CD4-positive, alpha-beta T cell treated with Interleukin-21 for 1 hour (primary cell): ENCODE measurements around the gene NRL.
A peak's percentile ranks its signal among the peaks of the same experiment; 100 is the strongest.

Experiments
- DNase-seq: peaks from one replicate; pipeline ENCODE4 v3.0.0-alpha.2; 2020

Gene NRL

DNA sequence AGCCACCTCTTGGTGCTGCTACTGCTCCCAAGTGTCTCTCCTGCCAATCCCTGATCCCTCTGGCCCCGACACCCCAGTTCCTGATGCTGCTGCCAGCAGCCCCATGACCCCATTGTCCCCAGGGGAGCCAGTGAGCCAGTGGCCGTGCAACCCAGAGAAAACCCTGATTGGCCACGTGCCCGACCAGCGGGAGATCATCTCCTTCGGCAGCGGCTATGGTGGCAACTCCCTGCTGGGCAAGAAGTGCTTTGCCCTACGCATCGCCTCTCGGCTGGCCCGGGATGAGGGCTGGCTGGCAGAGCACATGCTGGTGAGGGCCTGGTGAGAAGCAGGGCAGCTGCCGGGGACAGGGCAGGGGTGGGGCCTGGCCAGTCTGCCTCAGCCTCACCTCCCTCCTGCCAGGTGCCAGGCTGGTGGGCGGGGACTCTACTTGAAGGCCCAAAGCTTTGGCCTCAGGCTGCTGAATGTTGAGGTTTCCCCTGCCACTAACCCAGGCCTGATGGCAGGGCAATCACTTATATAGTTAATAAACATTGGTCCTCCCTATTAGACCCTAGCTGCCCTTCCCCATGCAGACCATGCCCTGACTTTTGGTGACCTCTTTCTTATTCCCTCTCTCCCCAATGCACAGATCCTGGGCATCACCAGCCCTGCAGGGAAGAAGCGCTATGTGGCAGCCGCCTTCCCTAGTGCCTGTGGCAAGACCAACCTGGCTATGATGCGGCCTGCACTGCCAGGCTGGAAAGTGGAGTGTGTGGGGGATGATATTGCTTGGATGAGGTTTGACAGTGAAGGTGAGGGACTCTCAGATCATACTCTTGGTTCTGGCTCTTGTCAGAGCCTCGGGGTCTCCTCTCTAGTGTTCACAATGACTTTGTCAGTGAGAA is 15.6 kb downstream of the NRL start:
- DNase-seq = no peak

DNA sequence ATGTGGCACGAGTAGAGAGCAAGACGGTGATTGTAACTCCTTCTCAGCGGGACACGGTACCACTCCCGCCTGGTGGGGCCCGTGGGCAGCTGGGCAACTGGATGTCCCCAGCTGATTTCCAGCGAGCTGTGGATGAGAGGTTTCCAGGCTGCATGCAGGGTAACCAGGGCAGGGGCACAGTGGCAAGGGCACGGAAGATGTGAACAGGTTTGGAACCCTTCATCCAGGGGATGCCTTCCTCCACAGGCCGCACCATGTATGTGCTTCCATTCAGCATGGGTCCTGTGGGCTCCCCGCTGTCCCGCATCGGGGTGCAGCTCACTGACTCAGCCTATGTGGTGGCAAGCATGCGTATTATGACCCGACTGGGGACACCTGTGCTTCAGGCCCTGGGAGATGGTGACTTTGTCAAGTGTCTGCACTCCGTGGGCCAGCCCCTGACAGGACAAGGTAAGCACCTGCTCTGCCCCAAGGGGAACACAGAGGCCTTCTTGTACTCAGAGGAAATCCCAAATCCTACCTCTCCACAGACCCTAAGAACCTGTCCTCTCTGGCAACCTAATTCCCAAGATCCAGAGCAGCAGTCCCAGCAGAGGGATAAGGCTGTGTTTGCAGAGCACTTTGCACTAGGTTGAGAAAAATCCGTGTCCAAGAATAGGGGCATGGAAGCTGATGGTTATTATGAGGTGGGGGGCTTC is 16.4 kb downstream of the NRL start:
- no peak for DNase-seq

DNA sequence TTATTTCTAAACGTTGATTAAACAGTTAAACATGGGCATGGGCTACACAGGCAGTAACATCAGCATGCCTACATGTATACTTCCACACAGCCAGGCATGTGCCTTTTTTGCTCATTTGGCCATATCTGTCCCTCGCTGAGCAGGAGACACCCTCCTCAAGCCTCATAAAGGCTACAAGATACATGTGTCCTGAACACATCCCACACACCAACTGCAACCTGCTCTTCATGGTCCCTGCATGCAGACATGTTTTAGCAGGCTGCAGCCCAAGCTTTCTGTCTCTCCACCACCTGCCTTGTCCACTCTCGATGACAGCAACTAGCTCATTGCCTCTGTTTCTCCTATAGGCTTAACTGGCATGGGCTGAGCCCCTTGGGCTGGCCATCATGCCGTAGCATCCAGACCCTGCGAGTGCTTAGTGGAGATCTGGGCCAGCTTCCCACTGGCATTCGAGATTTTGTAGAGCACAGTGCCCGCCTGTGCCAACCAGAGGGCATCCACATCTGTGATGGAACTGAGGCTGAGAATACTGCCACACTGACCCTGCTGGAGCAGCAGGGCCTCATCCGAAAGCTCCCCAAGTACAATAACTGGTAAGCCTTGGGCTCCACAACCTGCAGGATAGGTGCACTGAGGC is 18.1 kb downstream of the NRL start:
- DNase-seq = no peak

DNA sequence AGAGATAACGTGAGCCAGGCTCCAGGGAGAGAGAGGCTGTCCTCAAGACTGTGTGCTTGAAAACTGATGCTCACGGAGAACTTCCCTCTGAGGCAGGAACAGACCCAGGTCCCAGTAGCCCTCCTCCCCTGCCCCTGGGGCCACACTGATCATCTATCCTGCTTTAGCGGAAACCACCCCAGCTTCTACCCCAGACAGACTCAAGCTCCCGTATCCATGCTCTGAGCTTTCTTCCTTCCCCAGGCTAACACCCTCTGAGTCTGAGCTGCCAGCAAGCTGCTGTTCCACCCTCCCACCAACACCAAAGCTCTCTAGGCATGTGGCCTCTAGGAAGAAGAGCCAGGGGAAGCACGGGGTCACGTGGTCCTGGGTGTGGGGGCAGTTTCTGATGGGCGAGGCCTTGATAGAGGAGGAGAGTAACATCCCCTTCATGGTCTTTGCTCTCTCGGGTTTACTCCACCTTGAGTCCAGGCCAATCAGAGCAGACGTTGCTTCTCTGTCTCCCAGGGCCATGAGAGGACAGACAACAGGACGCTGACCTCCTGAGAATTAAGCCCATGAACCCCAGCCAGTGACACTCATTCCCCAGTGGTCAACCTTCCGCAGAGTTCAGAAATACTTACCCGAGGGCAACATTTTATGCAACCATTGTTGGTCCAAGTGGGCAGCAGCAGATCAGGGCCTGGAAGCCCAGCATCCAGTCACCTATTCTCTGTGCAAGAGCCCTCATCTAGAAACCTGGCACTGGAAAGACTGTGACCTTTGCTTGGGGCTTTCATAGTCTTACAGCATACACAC is 19.3 kb downstream of the NRL start:
- DNase-seq = peak; percentile 46

DNA sequence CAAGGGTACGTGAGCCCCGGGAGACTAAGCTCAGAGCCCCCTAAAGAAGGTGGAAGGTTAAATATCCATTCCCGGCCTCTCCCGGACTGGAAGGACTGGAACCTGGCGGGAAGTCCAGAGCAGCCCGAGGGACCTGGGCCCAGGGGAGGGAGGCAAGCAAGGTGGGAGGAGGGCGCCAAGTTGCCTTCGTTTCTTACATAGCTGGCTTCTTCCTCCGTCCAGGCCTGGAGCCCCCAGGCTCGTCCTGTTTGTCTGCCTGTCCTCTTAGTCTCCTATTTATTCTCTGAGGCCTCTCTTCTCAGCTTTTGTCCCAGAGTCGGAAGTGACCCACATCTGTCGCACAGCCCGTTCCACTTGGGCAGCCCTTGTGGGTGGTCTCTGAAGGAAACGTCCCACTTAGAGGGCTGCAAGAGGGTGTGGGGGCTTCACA is 19.9 kb downstream of the NRL start:
- DNase-seq = peak; percentile 9

DNA sequence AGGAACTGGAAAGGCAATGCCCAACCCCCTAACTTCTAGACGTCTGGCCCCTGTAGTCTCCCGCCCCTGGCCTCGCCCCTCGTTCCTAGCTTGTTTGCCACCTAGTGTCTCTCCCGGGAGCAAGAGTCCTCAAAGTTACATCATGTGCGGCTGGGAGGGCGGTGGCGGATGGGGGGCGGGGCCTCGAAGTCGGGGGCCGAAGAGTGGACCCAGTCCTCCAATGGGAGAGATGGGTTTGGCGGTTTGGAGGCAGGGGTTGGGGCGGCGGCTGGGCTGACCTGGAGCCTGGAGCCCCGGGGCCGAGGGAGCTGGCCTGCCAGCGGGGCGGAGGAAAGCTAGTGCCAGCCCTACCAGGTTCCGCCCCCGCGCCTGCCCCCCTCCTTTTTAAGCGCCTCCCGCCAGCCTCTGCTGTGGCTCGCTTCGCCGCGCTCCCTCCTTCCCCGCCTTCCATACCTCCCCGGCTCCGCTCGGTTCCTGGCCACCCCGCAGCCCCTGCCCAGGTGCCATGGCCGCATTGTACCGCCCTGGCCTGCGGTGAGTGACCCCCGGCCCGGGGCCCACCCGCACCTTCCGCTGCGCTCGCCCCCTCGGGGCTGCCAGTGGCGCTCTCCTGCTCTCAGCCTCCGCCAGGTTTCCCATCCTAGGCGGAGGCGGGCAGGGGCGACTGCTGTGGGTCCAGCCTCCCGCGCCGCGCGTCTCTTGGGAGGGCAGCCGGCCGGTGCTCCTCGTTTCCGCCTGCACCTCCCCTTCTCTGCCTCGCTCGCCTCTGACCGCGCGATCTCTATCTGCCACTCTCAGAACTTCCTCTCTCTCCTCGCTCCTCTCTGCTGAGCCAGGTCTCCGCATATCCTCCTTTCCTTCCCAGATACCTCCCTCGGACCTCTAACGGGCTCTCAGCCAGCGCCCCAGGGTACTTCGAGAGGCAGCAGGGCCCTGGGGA is 20.6 kb downstream of the NRL start, which contains the start of gene PCK2:
Gene PCK2, plus strand, starts transcription at position 411 of the 940 bp plus-strand sequence. Its CDS starts 95 bp downstream, at position 506.
- DNase-seq = peak; percentile 73

DNA sequence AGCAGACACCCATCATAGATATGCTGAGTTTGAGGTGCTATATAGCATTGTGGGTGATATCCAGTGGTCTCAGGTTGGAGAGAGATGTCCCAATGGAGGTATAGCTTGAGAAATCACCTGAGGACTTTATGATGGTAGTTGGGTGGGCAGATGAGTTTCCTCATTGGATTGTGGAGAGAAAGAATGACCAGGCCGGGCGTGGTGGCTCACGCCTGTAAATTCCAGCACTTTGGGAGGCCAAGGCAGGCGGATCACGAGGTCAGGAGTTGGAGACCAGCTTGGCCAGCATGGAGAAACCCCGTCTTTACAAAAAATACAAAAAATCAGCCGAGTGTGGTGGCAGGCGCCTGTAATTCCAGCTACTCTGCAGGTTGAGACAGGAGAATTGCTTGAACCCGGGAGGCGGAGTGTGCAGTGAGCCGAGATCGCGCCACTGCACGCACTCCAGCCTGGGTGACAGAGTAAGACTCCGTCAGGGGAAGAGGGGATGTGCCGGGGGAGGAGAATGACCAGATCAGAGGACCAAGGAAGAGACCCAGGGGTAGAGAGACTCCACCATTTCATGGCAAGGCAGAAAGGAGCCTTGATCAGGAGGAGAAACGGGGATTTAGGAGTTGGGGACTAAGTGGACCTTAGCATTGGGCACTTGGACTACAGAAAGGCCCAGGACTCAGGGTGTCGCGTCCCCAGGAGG is 21.4 kb downstream of the NRL start:
- no peak for DNase-seq

DNA sequence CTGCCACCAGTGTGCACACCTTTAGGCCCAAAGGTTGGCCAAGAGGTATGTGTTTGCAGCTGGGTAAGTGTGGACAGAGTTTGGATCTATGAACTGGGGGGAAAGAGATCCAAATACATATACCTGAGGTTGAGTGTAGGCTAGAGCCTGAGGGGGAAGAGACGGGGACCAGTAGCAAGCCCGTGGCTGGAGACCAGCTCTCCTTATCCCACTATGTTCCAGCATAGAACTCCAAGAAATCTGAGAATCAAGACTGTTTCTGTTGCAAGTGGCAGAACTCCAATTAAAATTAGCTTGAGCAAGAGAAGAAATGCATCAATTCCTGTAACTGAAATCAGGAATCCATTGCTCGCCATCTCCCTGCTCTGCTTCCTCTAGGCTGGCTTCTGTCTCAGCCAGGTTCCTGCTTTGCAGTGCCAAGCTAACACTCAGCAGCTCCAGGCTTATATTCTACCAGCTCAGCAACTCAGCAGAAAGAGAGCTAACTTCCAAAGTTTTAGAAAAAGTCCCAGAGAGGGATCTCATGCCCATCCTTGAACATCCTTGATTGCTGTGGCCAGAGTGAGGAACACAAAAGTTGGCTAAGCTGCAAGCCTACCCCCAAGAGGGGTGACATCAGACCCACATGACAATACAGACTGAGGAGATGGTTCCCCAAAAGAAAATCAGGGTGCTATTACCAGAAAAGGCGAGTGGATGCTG is 22.1 kb downstream of the NRL start:
- no peak for DNase-seq

DNA sequence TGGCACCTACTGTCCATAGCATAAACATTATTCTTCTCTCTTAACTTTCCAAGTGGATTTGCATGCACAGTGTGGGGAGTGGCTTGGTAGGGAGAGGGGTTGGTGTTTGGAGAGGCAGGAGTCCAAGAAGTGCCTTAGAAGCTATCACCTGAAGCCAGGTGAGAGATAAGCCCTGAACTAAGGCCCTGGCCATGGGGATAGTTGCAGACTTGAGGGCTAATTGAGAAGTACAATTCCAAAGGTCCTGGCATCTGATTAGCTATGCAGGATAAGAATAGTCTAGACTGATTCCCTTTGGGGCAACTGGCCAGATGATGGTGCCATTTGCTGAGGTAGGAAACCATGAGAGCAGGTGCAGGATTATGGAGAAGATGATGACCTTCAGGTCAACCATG is 22.6 kb downstream of the NRL start:
- no peak for DNase-seq

DNA sequence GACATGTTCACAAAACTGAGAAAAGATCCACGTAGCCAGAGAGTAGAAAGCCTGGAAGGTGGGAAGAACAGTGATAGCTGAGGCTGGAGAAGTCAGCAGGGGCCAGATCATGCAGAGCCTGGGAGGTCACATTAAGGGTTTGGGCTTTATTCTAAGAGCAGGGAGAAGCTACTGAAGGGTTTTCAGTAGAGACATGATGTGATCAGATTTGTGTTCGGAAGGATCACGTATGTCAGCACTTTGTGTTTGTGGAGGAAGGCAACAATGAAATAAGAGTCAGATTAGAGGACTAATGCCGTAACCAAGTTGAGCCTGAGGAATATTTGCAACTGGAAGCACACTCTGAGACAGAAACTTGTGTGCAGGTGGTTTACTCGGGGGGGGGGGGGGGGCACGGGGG is 24.9 kb downstream of the NRL start:
- DNase-seq = no peak

DNA sequence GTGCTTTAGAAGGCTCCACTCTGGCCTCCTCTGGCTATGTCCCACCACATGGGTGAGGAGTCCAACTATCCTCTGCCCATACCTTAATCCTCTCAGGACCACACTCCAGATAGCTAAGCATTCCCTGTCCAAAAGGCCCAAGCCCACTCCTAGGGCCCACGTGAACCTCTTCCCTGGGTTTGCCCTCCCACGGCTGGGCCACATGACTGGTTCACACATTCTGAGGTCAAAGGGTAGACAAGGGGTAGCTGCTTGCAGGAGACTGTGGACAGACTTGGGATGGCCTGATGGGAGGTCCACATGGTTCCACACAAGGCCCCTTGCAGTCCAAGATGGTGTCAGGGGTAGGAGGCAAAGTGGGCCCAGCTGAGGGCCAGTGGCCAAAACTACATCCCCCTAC is 26.7 kb downstream of the NRL start:
- DNase-seq = no peak

DNA sequence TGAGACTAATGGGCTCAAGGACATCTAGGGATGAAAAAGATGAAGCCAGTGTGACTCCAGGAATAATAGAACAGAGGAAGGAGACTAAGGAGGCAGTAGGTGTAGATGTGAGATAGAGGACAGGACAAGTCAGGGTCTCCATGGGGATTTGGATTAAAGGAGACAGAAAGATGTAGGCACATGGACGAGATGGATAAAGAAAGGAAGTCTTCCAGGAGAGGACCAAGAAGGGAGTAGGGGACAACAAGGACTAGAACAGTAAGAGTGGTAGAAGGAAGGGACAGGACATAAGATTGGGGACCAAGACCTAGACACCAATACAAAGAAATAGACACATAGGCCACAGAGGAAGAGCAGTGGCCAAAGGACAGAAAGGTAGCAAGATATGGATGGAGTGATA is 27.7 kb downstream of the NRL start:
- no peak for DNase-seq

DNA sequence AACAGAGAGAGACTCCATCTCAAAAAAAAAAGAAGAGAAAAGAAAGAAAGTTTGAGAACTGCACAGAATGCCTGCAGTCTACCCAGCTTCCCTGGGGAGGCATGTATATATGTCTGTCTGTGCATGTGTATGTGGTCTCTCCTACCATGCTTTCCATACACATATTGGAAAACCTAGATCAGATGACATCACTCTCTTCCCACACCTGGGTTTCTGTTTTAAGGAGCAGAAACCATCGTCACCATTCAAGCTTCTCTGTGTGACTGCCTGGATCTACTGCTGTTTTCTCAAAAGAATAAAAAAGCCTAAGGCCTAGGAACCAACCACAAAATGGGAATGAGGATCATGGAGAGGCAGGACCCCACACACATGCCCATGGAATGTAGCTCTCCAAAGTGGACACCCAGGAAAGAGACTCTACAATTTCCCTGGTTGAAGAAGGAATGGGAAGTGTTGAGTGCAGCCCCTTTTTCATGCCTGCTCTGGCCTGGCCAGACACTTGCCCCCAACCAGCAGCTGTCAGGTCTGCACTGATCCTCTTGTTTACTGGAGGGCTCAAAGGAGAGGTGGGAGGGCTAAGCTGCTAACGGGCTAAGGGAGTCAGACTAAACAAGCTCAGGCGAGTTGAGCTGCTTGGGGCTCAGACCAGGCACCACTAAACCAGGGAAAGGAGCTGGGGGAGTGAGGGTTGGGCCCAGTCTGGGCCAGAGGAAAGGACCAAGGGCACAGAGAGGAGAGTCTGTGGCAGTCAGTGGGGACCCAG is 28.4 kb downstream of the NRL start:
- no peak for DNase-seq

DNA sequence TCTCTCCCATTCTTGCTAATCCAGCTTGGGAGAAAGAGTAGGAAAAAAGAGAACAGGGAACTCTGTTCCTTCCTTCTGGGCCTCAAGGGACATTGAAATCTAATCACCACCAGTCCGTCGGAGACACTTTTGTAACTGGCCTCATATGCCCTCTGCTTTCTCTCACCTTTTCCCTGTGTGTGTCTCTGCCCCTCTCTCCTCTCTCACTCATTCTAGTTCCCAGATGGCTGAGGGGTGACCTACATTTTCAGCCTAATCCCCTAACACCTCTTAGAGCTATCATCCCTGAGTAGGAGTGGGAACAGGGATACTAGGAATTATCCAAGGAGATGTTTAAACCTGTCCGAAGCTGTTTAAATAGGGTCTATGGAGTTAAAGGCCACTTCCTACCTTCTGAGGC is 29.5 kb downstream of the NRL start:
- no peak for DNase-seq

DNA sequence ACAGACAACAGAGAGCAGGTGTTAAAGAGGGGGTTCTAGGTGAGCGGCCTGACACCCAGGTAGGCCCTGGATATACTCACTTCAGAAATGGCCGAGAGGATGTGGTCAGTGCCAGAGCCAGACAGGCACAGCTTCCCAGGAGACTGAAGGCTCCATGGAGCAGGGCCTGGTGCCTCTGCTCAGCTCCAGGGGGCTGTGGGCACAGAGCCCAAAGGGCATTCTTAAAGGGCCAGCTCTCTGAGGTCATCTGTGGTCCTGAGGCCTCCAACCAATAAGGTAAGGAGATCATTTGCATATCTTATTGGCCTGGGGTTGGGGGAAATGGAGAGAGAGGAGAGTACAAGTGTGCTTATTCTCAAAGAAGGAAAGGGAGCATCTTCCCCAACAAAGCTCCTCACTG is 30.3 kb downstream of the NRL start:
- no peak for DNase-seq

DNA sequence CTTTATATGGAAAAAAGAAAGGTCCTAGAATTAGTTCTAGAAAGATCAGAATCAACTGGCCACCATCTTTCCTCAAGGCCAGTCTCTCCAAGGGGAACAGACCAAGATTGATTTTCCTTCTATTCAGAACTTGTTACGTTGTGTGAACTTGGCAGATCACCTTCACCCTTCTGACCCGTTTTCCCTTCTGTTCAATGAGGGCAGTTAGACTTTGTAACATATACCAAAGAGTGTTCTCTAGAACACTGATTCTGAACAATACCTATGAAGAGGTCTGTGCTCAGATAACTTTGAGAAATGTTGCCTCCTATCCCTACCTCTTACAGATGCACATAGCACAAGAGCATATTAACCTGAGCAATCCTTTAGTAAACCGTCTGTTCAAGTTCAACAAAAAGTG is 31.3 kb downstream of the NRL start:
- no peak for DNase-seq

DNA sequence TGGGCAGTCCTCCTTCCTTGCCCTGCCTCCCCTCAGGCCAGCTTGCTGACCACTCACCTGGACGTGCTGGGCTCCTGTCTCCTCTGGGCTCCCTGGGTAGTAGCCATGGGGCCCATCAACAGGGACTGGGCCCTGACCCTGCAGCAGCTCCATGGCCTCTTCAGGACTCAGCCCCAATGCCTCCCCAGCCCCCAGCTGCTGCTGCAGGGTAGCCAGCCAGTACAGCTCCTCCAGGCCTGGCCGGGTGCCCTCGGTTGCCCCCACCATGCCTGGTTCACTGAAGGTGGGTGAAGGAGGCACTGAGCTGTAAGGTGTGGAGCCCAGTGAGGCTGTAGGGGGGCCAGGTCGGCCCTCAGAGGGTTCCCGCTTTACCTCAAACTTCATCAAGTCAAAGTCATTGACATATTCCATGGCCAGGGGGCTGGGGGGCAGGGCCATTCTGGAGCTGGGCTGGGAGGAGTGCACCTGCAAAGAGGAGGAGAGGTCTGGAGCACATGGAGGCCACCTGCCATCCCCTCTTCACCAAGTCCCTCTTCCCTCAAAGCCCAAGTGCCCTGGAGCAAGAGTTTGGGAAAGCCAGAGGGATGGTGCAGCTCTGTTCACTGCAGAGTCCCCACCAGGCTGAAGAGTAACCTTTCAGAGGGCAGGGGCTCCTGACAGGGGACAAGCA is 32.2 kb downstream of the NRL start:
- DNase-seq = no peak

DNA sequence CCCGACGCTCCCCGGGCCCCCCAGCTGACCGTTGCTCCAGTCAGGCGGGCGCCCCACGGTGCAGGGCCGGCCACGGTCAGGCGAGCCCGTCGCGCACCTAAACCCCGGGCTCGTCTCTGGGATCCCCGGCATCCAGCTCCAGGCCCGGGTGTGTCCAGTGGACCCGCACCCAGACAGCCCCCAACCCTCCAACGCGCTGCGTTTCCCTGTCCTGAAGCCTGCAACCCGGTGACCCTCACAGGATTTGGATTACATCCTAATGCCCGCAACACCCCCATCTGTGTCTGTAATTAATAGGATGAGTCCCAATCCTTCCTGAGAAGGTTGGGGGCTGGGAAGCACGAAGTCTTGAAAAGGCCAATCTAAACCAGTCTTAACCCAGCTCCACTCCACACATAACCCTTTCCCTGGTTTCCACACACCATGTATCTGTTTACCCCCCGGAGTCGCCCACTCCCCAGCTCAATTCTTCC is 33.0 kb downstream of the NRL start:
- DNase-seq = no peak
